HepG2 (cell line): ENCODE data around the gene DDN. TPM values are rescaled to one million over a fixed set of nuclear protein-coding genes. Genes with fewer than 3 reads are reported as not detected.

Experiments
- ARNT2 ChIP-seq: sonication (generic); formaldehyde crosslinking; IDR thresholded peaks from 2 replicates; pipeline ENCODE4 v1.8.0; 2022; ENCODE audit warnings: mild to moderate bottlenecking, low read depth, missing genetic modification reagents, moderate library complexity
- EP300 ChIP-seq, 3 experiments: sonication (generic) in 1 of 3; formaldehyde crosslinking in 1 of 3; IDR thresholded peaks; 2 replicates each; pipeline versions ENCODE4 v1.5.1 to v1.6.1; 2011 to 2020; ENCODE audit warnings: low read depth in 2 of 3, low read length in 2 of 3, borderline replicate concordance in 1 of 3, improper control_type of control experiment in 1 of 3, mild to moderate bottlenecking in 1 of 3, missing genetic modification reagents in 1 of 3, moderate library complexity in 1 of 3
- FOSL2 ChIP-seq: sonication (generic); formaldehyde crosslinking; IDR thresholded peaks from 2 replicates; pipeline ENCODE4 v1.4.0; 2020; ENCODE audit warnings: missing genetic modification reagents
- HMGA1 ChIP-seq: sonication (generic); formaldehyde crosslinking; conservative IDR thresholded peaks from 2 replicates; pipeline ENCODE4 v1.4.0; 2020; ENCODE audit warnings: missing genetic modification reagents
- JARID2 ChIP-seq: sonication (generic); formaldehyde crosslinking; IDR thresholded peaks from 2 replicates; pipeline ENCODE4 v1.8.1; 2023; ENCODE audit warnings: missing genetic modification reagents, inconsistent platforms; ENCODE audit not compliant: insufficient replicate concordance
- KAT8 ChIP-seq: IDR thresholded peaks from 2 replicates; pipeline ENCODE4 v1.6.1; 2016; ENCODE audit warnings: missing genetic modification reagents, missing compliant biosample characterization
- SRY ChIP-seq: sonication (generic); formaldehyde crosslinking; IDR thresholded peaks from 2 replicates; pipeline ENCODE4 v1.8.0; 2022; ENCODE audit warnings: mild to moderate bottlenecking, missing genetic modification reagents
- U2AF1 ChIP-seq: fragments of 200-400 bp; formaldehyde crosslinking; optimal IDR thresholded peaks from 2 replicates; pipeline ENCODE3; 2017; ENCODE audit warnings: mild to moderate bottlenecking, low read depth, low read length
- ZIK1 ChIP-seq: sonication (generic); formaldehyde crosslinking; IDR thresholded peaks from 2 replicates; pipeline ENCODE4 v1.5.0; 2020; ENCODE audit warnings: mild to moderate bottlenecking, low read depth, missing genetic modification reagents, borderline replicate concordance
- ZNF121 ChIP-seq: sonication (generic); formaldehyde crosslinking; IDR thresholded peaks from 2 replicates; pipeline ENCODE4 v1.5.0; 2020; ENCODE audit warnings: mild to moderate bottlenecking, missing genetic modification reagents
- ZNF282 ChIP-seq: fragments of 450-650 bp; IDR thresholded peaks from 2 replicates; pipeline ENCODE4 v1.6.1; 2018; ENCODE audit not compliant: partially characterized antibody
- ZNF878 ChIP-seq: sonication (generic); formaldehyde crosslinking; IDR thresholded peaks from 2 replicates; pipeline ENCODE4 v1.8.1; 2023; ENCODE audit warnings: mild to moderate bottlenecking, missing genetic modification reagents, moderate library complexity
- polyA plus RNA-seq, 8 experiments: library from polyadenylated mRNA; depleted of rRNA in 3 of 8; stranded (reverse) in 7 of 8; unstranded in 1 of 8; fragments of >200 nt; fragmentation: Illumina TruSeq in 4 of 8; extraction: Trizol in 4 of 8; gene quantifications; 2 replicates each; pipeline versions ENCODE4 v1.2.1 to v1.2.3, GENCODE V29; 2011 to 2016; ENCODE audit warnings: low read depth in 4 of 8, missing spikeins in 1 of 8, mixed read lengths in 1 of 8; ENCODE audit not compliant: insufficient read depth in 1 of 8
- total RNA-seq, 5 experiments: library from RNA; depleted of rRNA; stranded (reverse); fragments of >200 nt; fragmentation: Illumina TruSeq; extraction: Trizol; gene quantifications; 2 replicates each; pipeline ENCODE4 v1.2.3, GENCODE V29; 2016; ENCODE audit warnings: low read depth in 1 of 5
- TF ChIP-seq, protein P1 (sequence below): sonication (generic); formaldehyde crosslinking; IDR thresholded peaks from 2 replicates; pipeline ENCODE4 v1.4.0; 2020; ENCODE audit warnings: mild to moderate bottlenecking, missing genetic modification reagents
- TF ChIP-seq, protein P2 (sequence below): sonication (generic); formaldehyde crosslinking; IDR thresholded peaks from 2 replicates; pipeline ENCODE4 v1.5.1; 2020; ENCODE audit warnings: mild to moderate bottlenecking, missing genetic modification reagents, moderate library complexity
- TF ChIP-seq, protein P3 (sequence below): sonication (generic); formaldehyde crosslinking; IDR thresholded peaks from 2 replicates; pipeline ENCODE4 v1.8.0; 2022; ENCODE audit warnings: missing genetic modification reagents, mild to moderate bottlenecking, borderline replicate concordance
- TF ChIP-seq, protein P4 (sequence below): sonication (generic); formaldehyde crosslinking; conservative IDR thresholded peaks from 2 replicates; pipeline ENCODE4 v1.4.0; 2020; ENCODE audit warnings: missing genetic modification reagents
- TF ChIP-seq, protein P5 (sequence below): IDR thresholded peaks from 2 replicates; pipeline ENCODE4 v1.6.1; 2012; ENCODE audit warnings: inconsistent platforms

DDN gene
- total and polyA plus RNA-seq, 2 of the 13 experiments (the other 11 are each of a cell fraction or from before 2014, with no cell fraction given) = 0.24 to 0.53 TPM

DNA sequence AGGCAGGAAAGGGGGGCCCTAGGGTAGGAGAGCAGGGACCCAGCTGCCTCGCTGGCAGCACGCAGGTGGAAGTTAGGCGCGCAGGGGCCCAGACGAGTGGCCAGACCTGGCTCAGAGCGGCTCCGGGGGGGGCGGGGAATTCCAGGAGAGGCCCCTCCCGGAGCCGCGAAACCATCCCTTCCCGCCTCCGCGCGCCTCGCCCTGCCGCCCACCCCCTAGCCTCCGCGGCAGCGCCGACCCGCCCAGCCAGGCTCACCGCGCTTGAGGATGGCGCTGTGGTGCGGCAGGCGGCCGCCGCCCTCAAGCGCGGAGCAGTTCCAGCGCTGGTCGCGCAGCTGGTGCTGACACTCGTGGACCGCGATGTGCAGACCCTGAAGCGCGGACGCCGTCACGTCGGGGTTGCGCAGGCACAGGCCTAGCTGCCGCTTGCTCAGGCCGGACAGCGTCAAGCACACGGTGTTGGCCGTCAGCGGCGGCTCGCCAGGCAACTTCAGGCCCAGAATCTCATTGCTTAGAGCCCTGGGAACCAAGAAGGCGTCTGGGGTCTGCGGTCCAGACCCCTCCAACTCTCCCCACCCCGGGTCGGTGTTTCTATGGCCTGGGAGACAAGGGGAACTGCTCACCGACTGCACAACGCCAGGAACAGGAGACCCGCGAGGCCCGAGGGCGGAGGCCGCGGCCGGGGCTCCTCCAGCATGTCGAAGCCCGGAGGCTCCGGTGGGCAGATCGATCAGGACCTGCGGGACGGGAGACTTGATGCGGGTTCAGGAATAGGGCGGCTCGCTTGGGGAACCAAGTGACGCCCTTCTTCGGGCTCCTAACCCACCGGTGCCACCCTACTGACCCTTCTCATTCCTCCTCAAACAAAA, 29.1 kb downstream of the DDN start (continued):
- no peak for TF ChIP-seq JARID2 (CRISPR knock-in tag)
- no peak for TF ChIP-seq ZNF121 (CRISPR knock-in tag)
- TF ChIP-seq, protein P1, sequence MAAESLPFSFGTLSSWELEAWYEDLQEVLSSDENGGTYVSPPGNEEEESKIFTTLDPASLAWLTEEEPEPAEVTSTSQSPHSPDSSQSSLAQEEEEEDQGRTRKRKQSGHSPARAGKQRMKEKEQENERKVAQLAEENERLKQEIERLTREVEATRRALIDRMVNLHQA (CRISPR knock-in tag) = no peak
- TF ChIP-seq, protein P2, sequence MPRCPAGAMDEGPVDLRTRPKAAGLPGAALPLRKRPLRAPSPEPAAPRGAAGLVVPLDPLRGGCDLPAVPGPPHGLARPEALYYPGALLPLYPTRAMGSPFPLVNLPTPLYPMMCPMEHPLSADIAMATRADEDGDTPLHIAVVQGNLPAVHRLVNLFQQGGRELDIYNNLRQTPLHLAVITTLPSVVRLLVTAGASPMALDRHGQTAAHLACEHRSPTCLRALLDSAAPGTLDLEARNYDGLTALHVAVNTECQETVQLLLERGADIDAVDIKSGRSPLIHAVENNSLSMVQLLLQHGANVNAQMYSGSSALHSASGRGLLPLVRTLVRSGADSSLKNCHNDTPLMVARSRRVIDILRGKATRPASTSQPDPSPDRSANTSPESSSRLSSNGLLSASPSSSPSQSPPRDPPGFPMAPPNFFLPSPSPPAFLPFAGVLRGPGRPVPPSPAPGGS = no peak
- TF ChIP-seq ZIK1 (CRISPR knock-in tag) = no peak
- no peak for TF ChIP-seq ARNT2 (CRISPR knock-in tag)
- no peak for TF ChIP-seq FOSL2 (CRISPR knock-in tag)
- no peak for TF ChIP-seq ZNF878 (CRISPR knock-in tag)
- TF ChIP-seq ZNF282 = no peak
- no peak for TF ChIP-seq KAT8 (CRISPR knock-in tag)
- TF ChIP-seq, protein P3, sequence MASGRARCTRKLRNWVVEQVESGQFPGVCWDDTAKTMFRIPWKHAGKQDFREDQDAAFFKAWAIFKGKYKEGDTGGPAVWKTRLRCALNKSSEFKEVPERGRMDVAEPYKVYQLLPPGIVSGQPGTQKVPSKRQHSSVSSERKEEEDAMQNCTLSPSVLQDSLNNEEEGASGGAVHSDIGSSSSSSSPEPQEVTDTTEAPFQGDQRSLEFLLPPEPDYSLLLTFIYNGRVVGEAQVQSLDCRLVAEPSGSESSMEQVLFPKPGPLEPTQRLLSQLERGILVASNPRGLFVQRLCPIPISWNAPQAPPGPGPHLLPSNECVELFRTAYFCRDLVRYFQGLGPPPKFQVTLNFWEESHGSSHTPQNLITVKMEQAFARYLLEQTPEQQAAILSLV (CRISPR knock-in tag) = peak; percentile 30; the same call in 1 of the 2 replicates
- TF ChIP-seq, protein P4, sequence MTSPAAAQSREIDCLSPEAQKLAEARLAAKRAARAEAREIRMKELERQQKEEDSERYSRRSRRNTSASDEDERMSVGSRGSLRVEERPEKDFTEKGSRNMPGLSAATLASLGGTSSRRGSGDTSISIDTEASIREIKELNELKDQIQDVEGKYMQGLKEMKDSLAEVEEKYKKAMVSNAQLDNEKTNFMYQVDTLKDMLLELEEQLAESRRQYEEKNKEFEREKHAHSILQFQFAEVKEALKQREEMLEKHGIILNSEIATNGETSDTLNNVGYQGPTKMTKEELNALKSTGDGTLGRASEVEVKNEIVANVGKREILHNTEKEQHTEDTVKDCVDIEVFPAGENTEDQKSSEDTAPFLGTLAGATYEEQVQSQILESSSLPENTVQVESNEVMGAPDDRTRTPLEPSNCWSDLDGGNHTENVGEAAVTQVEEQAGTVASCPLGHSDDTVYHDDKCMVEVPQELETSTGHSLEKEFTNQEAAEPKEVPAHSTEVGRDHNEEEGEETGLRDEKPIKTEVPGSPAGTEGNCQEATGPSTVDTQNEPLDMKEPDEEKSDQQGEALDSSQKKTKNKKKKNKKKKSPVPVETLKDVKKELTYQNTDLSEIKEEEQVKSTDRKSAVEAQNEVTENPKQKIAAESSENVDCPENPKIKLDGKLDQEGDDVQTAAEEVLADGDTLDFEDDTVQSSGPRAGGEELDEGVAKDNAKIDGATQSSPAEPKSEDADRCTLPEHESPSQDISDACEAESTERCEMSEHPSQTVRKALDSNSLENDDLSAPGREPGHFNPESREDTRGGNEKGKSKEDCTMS (CRISPR knock-in tag) = no peak
- TF ChIP-seq, protein P5, sequence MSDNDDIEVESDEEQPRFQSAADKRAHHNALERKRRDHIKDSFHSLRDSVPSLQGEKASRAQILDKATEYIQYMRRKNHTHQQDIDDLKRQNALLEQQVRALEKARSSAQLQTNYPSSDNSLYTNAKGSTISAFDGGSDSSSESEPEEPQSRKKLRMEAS = peak; percentile 30; the same call in 1 of the 2 replicates
- no peak for TF ChIP-seq SRY (CRISPR knock-in tag)
- no peak for TF ChIP-seq EP300 (IDR thresholded peaks at IDR 0.05; ENCODE audit: low read depth in 2 of 2, low read length in 2 of 2)
- TF ChIP-seq EP300 (CRISPR knock-in tag; IDR thresholded peaks at IDR 0.05; ENCODE audit: borderline replicate concordance) = no peak
- TF ChIP-seq U2AF1 = no peak
- no peak for TF ChIP-seq HMGA1 (CRISPR knock-in tag)
